Activated T-helper 1 cell treated with anti-CD3 and anti-CD28 coated beads, Interleukin-12 subunit alpha, Interleukin-12 subunit beta, Interleukin-2, Interleukin-4 antibody, amounts not matched to agents 30 ng/mL and 10 ng/mL and 1 ng/mL, durations not matched to agents 14 hours and 24 hours and 36 hours (primary cell): ENCODE results near the gene RPS28. TPM values are rescaled to one million over a fixed set of nuclear protein-coding genes. Genes with fewer than 3 reads are reported as not detected.

ENCODE experiments used
- total RNA-seq: library from RNA; stranded (reverse); gene quantifications from 2 replicates; pipeline ENCODE4 v1.2.3, GENCODE V29; 2022

The RPS28 gene
- total RNA-seq, 1 donor from 2014 or later, result 1,836 TPM

Other genes starting within 250 kb of the RPS28 start
- not detected in 2 replicates for gene FBN3, start 171.9 kb upstream of the RPS28 start, total RNA-seq
- 26.4 and 29.7 TPM in 2 replicates for gene CERS4, start 112.1 kb upstream of the RPS28 start, total RNA-seq
- gene CD320, start 13.1 kb upstream of the RPS28 start, total RNA-seq, result 122 and 126 TPM in 2 replicates
- 51.1 and 51.8 TPM in 2 replicates for gene NDUFA7, start 121 bp upstream of the RPS28 start, total RNA-seq
- 0.86 and 1.4 TPM in 2 replicates for gene KANK3, start 21.8 kb downstream of the RPS28 start, total RNA-seq
- 2.3 and 3.8 TPM in 2 replicates for gene ANGPTL4, start 42.7 kb downstream of the RPS28 start, total RNA-seq
- gene RAB11B, start 68.9 kb downstream of the RPS28 start, total RNA-seq, result 75.1 and 81.0 TPM in 2 replicates
- gene MARCHF2, start 91.8 kb downstream of the RPS28 start, total RNA-seq, result 8.1 and 9.6 TPM in 2 replicates
- gene HNRNPM, start 123.5 kb downstream of the RPS28 start, total RNA-seq, result 323 and 331 TPM in 2 replicates
- 0.10 and 0.44 TPM in 2 replicates for gene PRAM1, start 181.1 kb downstream of the RPS28 start, total RNA-seq
- gene ZNF414, start 192.7 kb downstream of the RPS28 start, total RNA-seq, result 22.1 and 23.6 TPM in 2 replicates